ENCODE data around the gene EVI5.

- TF ChIP-seq, protein P1, sequence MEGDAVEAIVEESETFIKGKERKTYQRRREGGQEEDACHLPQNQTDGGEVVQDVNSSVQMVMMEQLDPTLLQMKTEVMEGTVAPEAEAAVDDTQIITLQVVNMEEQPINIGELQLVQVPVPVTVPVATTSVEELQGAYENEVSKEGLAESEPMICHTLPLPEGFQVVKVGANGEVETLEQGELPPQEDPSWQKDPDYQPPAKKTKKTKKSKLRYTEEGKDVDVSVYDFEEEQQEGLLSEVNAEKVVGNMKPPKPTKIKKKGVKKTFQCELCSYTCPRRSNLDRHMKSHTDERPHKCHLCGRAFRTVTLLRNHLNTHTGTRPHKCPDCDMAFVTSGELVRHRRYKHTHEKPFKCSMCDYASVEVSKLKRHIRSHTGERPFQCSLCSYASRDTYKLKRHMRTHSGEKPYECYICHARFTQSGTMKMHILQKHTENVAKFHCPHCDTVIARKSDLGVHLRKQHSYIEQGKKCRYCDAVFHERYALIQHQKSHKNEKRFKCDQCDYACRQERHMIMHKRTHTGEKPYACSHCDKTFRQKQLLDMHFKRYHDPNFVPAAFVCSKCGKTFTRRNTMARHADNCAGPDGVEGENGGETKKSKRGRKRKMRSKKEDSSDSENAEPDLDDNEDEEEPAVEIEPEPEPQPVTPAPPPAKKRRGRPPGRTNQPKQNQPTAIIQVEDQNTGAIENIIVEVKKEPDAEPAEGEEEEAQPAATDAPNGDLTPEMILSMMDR (IDR thresholded peaks at IDR 0.05; ENCODE audit: insufficient read depth, low read depth, low read length): no peak
- TF ChIP-seq EZH2 (IDR thresholded peaks at IDR 0.05; ENCODE audit: insufficient read depth, low read length): no peak
Observed at GRCh38 chr1:92488832-92489231, 296.1 kb downstream of the EVI5 start.
